ENCODE data around the gene TREML4.

TREML4 gene

DNA sequence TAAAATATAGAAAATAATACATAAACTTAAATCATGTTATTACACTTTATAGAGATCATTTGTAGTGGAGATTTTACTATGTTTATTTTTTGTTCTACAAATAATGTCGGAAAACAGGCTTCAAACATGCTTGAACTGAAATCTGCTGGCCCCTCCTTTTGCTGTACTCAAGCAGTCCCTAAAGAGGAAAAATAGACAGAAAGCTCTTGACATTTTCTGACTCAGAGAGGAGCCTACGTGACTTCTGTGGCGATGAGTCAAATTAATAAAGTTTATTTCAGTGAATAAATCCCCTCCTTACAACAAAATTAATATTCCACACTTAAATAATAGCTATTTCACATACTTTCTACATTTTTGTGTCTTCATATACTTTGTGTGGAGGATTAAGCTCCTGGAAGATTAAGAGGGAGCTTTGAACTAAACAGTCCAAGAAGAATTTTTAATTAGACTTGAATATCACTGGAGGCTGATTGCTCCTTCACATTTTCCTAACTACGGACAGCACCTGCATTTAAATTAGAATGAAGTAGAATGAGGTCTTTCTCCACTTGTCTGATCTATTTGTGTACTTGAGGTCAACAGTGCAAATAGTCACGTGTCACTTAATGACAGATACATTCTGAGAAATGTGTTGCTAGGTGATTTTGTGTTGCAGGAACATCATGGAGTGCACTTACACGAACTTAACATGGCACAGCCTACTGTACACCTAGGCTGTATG lies 60.0 kb downstream of the TREML4 start:
- peak; percentile 58 for DNase-seq
